K562 (cell line): Measurements from ENCODE around the gene KDM2B. TPM values are rescaled to one million over a fixed set of nuclear protein-coding genes. Genes with fewer than 3 reads are reported as not detected.

Source experiments
- BRD9 ChIP-seq: fragments of 450-650 bp; IDR thresholded peaks from 2 replicates; pipeline ENCODE4 v1.6.1; 2018; ENCODE audit warnings: low read depth; ENCODE audit not compliant: partially characterized antibody
- CCNT2 ChIP-seq: IDR thresholded peaks from 2 replicates; pipeline ENCODE4 v1.6.1; 2011; ENCODE audit warnings: borderline replicate concordance, low read depth, mild to moderate bottlenecking, moderate library complexity, mixed read lengths, low read length; ENCODE audit not compliant: insufficient read length; ENCODE audit errors: extremely low read depth
- HDAC6 ChIP-seq: IDR thresholded peaks from 2 replicates; pipeline ENCODE4 v1.6.1; 2012; ENCODE audit warnings: low read depth, mild to moderate bottlenecking, control low read depth, inconsistent platforms, low read length, moderate library complexity
- MBD2 ChIP-seq: sonication (generic); IDR thresholded peaks from 2 replicates; pipeline ENCODE4 v1.6.1; 2016; ENCODE audit warnings: low read depth, borderline replicate concordance
- PHB ChIP-seq: fragments of 250-450 bp; sonication (Bioruptor Pico); IDR thresholded peaks from 2 replicates; pipeline ENCODE4 v1.5.0; 2021
- PHF21A ChIP-seq: fragments of 450-650 bp; IDR thresholded peaks from 2 replicates; pipeline ENCODE4 v1.6.1; 2017; ENCODE audit warnings: low read depth, borderline replicate concordance
- RBBP5 ChIP-seq: fragments of 200-600 bp; sonication (generic); IDR thresholded peaks from 2 replicates; pipeline ENCODE4 v1.6.1; 2012; ENCODE audit warnings: borderline replicate concordance, mild to moderate bottlenecking, low read length, control low read depth, inconsistent platforms; ENCODE audit not compliant: insufficient read depth, poor library complexity, severe bottlenecking
- RREB1 ChIP-seq: fragments of 250-450 bp; sonication (Bioruptor Pico); IDR thresholded peaks from 2 replicates; pipeline ENCODE4 v1.4.0; 2020
- SNAPC5 ChIP-seq: fragments of 250-450 bp; sonication (Bioruptor Pico); IDR thresholded peaks from 2 replicates; pipeline ENCODE4 v1.8.0; 2021; ENCODE audit warnings: moderate library complexity, mild to moderate bottlenecking, inconsistent platforms
- SP1 ChIP-seq: sonication (generic); formaldehyde crosslinking; IDR thresholded peaks from 2 replicates; pipeline ENCODE4 v1.8.1; 2022; ENCODE audit warnings: mild to moderate bottlenecking, missing genetic modification reagents
- STAT6 ChIP-seq: sonication (generic); formaldehyde crosslinking; IDR thresholded peaks from 2 replicates; pipeline ENCODE4 v1.8.1; 2023; ENCODE audit warnings: mild to moderate bottlenecking, missing genetic modification reagents
- TOE1 ChIP-seq, 2 experiments: fragments of 450-650 bp in 1 of 2; sonication (generic) in 1 of 2; formaldehyde crosslinking in 1 of 2; IDR thresholded peaks; 2 replicates each; pipeline versions ENCODE4 v1.7.1 to v1.8.0; 2016 to 2022; ENCODE audit warnings: borderline replicate concordance in 2 of 2, mild to moderate bottlenecking in 2 of 2, antibody characterized with exemption in 1 of 2, inconsistent platforms in 1 of 2, low read depth in 1 of 2, missing genetic modification reagents in 1 of 2, moderate library complexity in 1 of 2
- ZNF24 ChIP-seq: fragments of 450-650 bp; IDR thresholded peaks from 2 replicates; pipeline ENCODE4 v1.6.1; 2016
- ZNF277 ChIP-seq: fragments of 250-450 bp; sonication (Bioruptor Pico); IDR thresholded peaks from 2 replicates; pipeline ENCODE4 v1.8.0; 2022; ENCODE audit warnings: inconsistent platforms, mild to moderate bottlenecking, moderate library complexity, borderline replicate concordance
- polyA plus RNA-seq, 8 experiments: library from polyadenylated mRNA; depleted of rRNA in 4 of 8; stranded (reverse) in 5 of 8; unstranded in 3 of 8; fragments of >200 nt; fragmentation: Nextera tagmentation in 2 of 8; fragmentation: Illumina TruSeq in 1 of 8; extraction: Ambion mirVana in 2 of 8; extraction: Trizol in 1 of 8; gene quantifications; 2 replicates each; pipeline versions ENCODE4 v1.2.1 to v1.2.3, GENCODE V29; 2011 to 2014; ENCODE audit warnings: inconsistent platforms in 1 of 8, missing spikeins in 1 of 8
- total RNA-seq, 7 experiments: library from RNA; depleted of rRNA in 6 of 7; stranded (reverse); fragments of >200 nt in 6 of 7; fragmentation: Illumina TruSeq in 2 of 7; extraction: Trizol in 2 of 7; gene quantifications; 2 replicates each; pipeline versions ENCODE4 v1.2.1 to v1.2.3, GENCODE V29; 2011 to 2021; ENCODE audit warnings: low replicate concordance in 1 of 7

KDM2B gene
- total and polyA plus RNA-seq, 9 of the 15 experiments (the other 6 are each of a cell fraction or from before 2014, with no cell fraction given), result 7.4 to 50.5 (median 22.5) TPM

GRCh38 chr12:121581686-121582429 is 1.0 kb upstream of the KDM2B start (continued):
- TF ChIP-seq RREB1 (CRISPR knock-in tag) (0 out of 2 replicates have a peak, but pooled peaks have one; percentile 47), SNAPC5 (CRISPR knock-in tag) (no peak), PHF21A (no peak), STAT6 (CRISPR knock-in tag) (no peak), ZNF24 (no peak), RBBP5 (peak; percentile 27), HDAC6 (no peak), BRD9 (no peak), CCNT2 (no peak), SP1 (CRISPR knock-in tag) (no peak), MBD2 (no peak), PHB (CRISPR knock-in tag) (no peak), TOE1 (IDR thresholded peaks at IDR 0.05; ENCODE audit: borderline replicate concordance) (no peak), TOE1 (CRISPR knock-in tag; IDR thresholded peaks at IDR 0.05; ENCODE audit: borderline replicate concordance, low read depth) (no peak), ZNF277 (CRISPR knock-in tag) (no peak)
